NT2/D1 (cell line): ENCODE results near the gene SMIM36.

ENCODE experiments used
- SUZ12 ChIP-seq: IDR thresholded peaks from 2 replicates; pipeline ENCODE4 v1.6.1; 2011; ENCODE audit not compliant: insufficient read length, insufficient read depth; ENCODE audit errors: extremely low read depth
- YY1 ChIP-seq: IDR thresholded peaks from 2 replicates; pipeline ENCODE4 v1.6.1; 2011; ENCODE audit not compliant: insufficient read length, insufficient read depth
- ZNF274 ChIP-seq: IDR thresholded peaks from 2 replicates; pipeline ENCODE4 v1.6.1; 2011; ENCODE audit warnings: mild to moderate bottlenecking, low read depth, low read length

DNA sequence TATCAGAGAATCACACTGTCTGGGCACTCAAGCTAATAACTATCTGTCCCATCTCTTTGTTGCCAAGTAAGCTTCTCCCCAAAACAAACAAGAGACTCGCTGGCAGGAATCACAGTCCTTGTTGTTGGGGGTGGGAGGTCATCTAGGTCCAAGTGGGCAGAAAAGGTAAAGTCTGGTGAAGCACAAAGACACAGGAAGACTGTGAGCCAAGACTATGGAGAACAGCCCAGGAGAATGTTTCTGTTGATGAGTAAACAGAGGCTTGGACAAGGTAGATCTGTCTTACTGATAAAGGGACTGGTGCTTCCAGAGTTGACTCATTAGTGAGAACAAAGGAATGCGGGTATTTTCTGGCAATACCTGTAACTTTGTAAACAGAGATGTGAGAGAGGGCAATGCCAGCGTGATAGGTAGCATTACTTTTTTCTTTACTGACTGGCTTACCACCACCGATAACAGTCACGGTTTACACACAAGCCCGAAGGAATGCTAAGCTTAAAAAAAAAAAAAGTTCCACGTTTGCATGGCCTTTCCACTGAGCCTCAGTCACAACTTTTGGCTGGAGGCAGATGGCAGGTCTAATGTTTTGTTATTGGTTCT, 78.1 kb downstream of the SMIM36 start:
- no peak for TF ChIP-seq YY1
- no peak for TF ChIP-seq SUZ12
- no peak for TF ChIP-seq ZNF274
